Fibroblast of skin of scalp (primary cell): ENCODE measurements around the gene SCNN1A.
"Not testable (repeated sequence)": the region's sequence is repeated elsewhere in the genome, so short reads cannot be mapped to it uniquely, and the experiment has no call there.

Experiments
- DNase-seq: peaks from one replicate; pipeline ENCODE4 v3.0.0-alpha.2; 2013

Gene SCNN1A

DNA sequence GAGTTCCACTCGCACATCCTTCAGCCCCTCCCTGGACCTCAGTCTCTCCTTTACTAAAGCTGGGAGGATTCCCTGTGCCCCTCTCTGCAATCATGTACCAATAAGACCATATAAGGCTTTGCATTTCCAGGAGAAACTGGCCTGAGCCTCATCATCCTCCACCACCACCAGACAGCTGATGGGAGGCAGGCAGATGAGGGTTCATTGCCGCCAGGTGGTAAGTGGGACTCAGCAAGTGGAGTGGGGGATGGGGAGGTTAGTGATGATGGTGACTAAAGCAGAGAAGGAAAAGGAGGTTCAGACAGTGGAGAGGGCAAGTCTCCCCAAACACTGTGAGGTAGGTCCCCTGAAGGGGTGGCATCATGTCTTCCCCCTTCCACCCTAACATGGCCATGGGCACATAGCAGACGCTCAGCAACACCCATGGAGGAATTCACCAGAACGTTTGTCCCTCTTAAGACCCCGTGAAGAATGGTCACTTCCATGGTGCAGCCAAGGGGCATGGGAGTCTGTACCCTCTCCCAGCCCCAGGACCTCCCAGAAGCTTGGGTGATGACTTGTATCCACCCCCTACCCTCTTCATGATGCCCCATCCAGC lies 29.0 kb downstream of the SCNN1A start:
- no peak for DNase-seq

- DNase-seq: peak; percentile 80
Observed at GRCh38 chr12:6345319-6346091, 29.9 kb downstream of the SCNN1A start.

GRCh38 chr12:6344101-6344660 lies 31.2 kb downstream of the SCNN1A start:
- DNase-seq: not testable (repeated sequence)

GRCh38 chr12:6343518-6343917 lies 31.8 kb downstream of the SCNN1A start:
- DNase-seq: no peak

DNA sequence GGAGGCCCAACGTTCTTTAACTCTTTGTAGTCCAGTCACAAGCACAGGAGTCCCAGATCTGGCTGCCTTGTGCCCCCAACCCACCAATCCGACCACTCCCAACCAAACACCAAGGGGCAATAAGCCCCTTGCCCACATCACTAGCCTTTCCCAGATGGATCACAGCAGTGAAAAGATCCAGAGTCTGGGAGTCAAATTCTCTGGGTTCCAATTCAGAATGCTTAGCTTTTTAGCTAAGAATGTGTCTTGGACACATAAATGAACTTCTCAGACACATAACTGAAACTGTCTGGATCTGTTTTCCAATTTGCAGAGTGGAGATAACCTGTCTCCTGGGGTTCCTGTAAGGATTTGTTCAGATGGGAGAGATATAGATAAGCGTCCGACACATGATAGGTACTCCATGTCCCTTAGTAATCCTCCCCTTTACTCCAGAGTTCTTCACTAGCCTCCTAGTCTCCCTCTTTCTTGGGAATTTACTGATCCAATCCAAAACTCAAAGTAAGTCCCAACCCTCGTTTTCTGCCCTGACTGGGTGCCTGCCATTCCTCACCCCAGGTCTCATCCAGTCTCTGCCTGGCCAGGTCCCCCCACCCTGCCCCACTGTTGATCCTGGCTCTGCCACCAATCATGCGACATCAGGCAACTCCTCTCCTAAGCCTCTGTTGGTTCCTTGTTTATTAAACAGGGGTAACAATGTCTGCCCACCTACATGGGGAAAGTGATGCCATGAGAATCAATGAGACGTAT lies 33.0 kb downstream of the SCNN1A start:
- DNase-seq: no peak

DNA sequence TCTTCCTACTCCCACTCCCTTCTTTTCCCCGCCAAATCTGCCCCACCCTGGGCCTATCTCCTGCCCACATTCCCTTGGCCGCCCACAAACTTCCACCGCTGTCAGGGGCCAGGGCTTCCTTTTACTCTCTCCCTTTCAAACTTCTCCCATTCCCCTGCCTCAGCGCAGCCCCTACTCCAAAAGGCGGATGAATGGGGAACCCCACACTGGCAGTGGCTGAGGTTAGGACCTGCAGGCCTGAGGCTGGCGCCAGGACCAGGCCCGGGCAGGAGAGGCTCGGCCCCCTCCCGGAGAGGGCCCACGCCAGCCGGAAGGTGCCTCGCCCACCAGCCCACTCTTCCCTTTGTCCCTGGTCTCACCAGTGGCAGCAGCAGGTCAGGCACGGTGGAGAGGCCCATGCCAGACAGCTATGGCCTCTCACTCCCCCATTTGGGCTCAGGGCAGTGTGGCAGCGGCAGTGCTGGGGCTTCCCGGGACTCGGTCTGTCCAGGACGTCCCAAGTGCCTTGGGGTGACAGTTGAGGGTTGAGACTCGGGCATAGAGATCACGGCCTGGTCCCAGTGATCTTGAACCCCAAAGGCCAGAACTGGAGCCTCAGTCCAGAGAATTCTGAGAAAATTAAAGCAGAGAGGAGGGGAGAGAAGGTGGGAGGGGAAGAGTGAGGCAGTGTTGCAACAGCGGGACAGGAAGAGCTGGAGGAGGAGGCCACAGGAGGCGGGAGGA lies 33.8 kb downstream of the SCNN1A start, which contains the start of gene TNFRSF1A:
TNFRSF1A (minus strand) TSS at position 660 of the 723 bp plus-strand sequence; CDS start at position 398, 262 bp downstream.
- DNase-seq: peak; percentile 82

DNA sequence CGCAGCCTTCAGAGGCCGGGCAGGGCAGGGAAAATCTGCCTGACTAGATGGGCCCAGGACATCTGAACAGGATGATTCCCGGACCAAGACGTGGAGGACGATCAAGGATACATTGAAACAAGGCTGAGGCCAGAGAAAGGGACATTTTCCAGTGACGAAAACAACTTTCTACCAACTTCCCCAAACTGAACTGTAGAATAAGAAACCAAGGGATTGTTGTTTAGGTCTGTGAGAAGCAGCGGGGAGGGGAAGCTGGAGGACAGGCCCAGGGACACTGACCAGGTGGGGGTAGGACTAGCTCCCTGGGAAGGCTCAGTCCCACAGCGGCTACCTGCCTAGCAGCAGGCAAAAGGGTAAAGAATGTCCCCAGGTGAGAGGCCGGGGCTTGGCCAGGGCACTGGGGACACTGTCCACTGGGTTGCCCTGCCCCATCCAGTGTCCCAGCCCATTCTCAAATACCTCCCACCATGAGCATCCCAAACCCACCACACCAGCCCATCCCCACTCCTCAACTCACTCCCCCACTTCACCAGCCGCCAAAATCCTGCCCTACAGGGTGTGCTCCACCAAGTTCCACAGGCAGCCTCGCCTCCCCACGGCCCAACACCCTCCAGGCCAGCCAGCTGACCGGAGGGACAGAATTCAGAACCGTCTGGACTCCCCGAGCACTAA lies 34.5 kb downstream of the SCNN1A start:
- DNase-seq: no peak

GRCh38 chr12:6340032-6340638 lies 35.2 kb downstream of the SCNN1A start:
- DNase-seq: peak; percentile 62

DNA sequence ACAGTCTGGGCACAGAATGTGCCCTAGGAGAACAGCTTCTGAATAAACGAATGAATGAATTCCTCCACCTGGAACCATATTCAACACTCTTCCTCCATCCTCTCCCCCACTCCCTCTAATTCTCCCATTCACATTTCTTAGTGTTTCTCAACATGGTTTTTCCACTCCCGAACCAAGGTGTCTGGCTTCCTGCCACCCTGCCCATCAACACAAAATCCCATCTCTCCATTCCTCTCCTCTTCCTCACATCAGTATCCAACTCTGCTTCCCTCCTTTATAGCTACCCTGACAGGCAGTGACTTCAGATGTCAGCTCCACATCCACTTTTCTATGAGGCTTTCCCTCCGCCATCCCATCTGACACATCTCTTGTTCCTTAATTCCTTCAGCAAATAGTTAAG lies 36.4 kb downstream of the SCNN1A start:
- DNase-seq: no peak

DNA sequence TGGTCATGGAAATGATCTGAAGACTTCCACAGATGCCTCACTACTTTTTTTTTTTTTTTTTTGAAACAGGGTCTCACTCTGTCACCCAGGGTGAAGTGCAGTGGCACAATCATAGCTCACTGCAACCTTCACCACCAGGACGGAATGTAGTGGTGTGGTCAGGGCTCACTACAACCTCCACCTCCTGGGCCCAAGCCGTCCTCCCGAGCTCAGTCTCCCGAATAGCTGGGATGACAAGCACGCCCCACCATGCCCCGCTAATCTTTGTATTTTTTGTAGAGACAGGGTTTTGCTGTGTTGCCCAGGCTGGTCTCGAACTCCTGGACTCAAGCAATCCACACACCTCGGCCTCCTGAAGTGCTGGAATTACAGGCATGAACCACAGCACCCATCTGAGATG lies 36.8 kb downstream of the SCNN1A start:
- not testable (repeated sequence) for DNase-seq

GRCh38 chr12:6337958-6338433 lies 37.4 kb downstream of the SCNN1A start:
- DNase-seq: no peak

- DNase-seq: no peak
Observed at GRCh38 chr12:6336889-6337853, 38.2 kb downstream of the SCNN1A start.

- DNase-seq: peak; percentile 100
Observed at GRCh38 chr12:6336079-6336888, 39.1 kb downstream of the SCNN1A start.

DNA sequence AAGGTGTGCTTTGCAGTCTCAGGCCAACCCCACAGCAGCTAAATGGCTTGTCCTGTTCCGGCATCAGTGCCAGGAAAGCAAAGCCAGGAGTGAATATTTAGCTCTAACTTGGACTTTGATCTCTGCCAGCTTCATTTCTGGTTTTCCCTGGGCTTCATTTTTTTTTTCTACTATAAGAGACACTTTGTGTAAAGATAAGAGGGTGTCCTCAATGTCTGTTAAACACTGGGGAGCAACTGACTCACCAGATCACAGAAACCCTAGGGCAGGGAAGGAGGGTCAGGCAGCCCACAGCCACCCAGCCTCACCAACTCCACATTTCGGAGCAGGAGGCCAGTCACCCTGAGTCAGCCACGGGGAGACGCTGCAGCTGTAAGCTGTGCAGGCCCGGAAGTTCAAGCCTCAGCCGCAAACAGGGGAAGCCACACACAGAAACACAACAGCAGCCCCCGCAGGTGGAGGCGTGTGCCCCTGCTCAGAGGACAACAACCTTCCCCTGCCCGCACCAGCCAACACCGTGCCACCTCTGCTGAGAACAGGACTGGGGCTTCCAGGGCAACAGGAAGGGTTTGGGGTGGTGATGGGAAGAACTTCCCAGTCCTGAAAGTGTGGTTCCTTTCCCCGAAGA lies 39.8 kb downstream of the SCNN1A start:
- peak; percentile 82 for DNase-seq

DNA sequence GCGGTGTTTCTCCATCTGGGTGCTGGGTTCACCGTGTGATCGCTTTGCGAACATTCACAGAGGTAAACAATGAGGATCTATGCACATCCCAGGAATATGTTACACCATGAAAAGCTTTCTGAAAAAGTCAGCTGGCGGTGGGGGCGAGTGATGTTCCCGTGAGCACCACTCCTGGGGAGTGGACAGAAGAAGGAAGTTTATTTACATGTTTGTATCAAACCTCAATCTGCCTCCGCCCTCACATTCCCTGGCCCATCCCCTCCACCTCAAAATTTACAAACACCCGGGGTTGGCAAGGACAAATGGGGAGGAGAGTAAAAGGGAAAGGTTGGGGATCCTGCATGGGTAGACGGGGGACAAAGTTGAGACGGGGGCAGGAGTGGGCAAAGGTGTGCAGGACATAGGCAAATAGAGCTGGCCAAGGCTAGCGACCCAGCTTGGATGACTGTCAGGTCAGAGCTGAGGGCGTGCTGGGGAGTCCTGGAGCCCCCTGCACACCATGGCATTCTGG lies 40.4 kb downstream of the SCNN1A start:
- DNase-seq: no peak

DNA sequence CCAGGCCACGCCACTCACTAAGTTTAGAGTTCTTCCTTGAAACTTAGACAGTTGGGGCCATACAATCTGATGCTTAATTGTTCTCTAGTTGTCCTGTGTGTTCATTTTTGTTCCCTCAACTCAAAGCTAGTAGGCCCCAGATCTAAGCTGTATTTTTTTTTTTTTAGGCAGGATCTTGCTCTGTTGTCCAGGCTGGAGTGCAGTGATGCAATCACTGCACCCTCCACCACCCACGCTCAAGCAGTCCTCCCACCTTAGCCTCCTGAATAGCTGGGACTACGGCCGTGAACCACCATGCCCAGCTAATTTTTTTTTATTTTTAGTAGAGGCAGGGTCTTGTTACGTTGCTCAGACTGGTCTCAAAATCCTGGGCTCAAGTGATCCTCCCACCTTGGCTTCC lies 41.0 kb downstream of the SCNN1A start:
- no peak for DNase-seq

GRCh38 chr12:6333566-6333965 lies 41.8 kb downstream of the SCNN1A start:
- peak; percentile 48 for DNase-seq

DNA sequence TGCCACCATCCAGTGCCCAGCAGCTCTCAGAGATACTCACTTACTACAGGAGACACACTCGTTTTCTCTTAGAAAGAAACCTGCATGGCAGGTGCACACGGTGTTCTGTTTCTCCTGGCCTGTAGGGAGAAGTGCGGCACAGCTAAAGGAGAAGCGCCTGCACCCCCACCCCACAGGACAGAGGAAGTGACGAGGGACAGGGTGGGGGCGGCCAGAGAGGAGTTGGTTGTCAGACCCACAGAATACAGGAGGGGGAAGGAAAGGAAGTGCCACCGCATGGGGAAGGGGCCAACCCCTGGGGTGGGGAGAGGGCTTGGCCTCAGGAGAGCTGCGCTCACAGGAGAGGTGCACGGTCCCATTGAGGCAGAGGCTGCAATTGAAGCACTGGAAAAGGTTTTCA lies 42.3 kb downstream of the SCNN1A start:
- no peak for DNase-seq
